Measurements from ENCODE around the gene SNTG2.

GRCh38 chr2:1262609-1263008 lies 312.0 kb downstream of the SNTG2 start:
- no peak for TF ChIP-seq CTCF (IDR thresholded peaks at IDR 0.05; ENCODE audit: low read depth, low read length, missing input control)
- no peak for TF ChIP-seq ATF3 (IDR thresholded peaks at IDR 0.05)
- TF ChIP-seq REST (IDR thresholded peaks at IDR 0.05) = no peak
- TF ChIP-seq GABPA (IDR thresholded peaks at IDR 0.05 in 1 of 2, conservative IDR thresholded peaks at IDR 0.05 in 1 of 2) = no peak
- no peak for TF ChIP-seq RAD21 (IDR thresholded peaks at IDR 0.05)
- no peak for TF ChIP-seq JUND (IDR thresholded peaks at IDR 0.05)
- no peak for TF ChIP-seq ZBTB33 (IDR thresholded peaks at IDR 0.05)
- no peak for TF ChIP-seq TAF1 (conservative IDR thresholded peaks at IDR 0.05)
- no peak for TF ChIP-seq FOXA1 (IDR thresholded peaks at IDR 0.05)
- no peak for TF ChIP-seq YY1 (IDR thresholded peaks at IDR 0.05)
- TF ChIP-seq SP1 (IDR thresholded peaks at IDR 0.05) = no peak
- no peak for TF ChIP-seq MAX (IDR thresholded peaks at IDR 0.05)
